NT2/D1 (cell line): Measurements from ENCODE around the gene MAPK10.

Experiments used
- DNase-seq: peaks from one replicate; pipeline ENCODE4 v3.0.0-alpha.2; 2011; ENCODE audit warnings: low read depth, low spot score
- H3K27me3 ChIP-seq: 2 replicates; pipeline ENCODE4 v1.6.0; 2011; ENCODE audit warnings: mild to moderate bottlenecking; ENCODE audit not compliant: insufficient read length, insufficient read depth
- H3K36me3 ChIP-seq: 2 replicates; pipeline ENCODE4 v1.6.1; 2011; ENCODE audit warnings: mild to moderate bottlenecking, low read length, mixed read lengths; ENCODE audit not compliant: insufficient read depth, insufficient read length
- H3K4me1 ChIP-seq: 2 replicates; pipeline ENCODE4 v1.5.1; 2011; ENCODE audit not compliant: insufficient read depth, insufficient read length
- H3K4me3 ChIP-seq: 2 replicates; pipeline ENCODE4 v1.5.1; 2011; ENCODE audit warnings: low read depth; ENCODE audit not compliant: insufficient read length
- H3K9ac ChIP-seq: 2 replicates; pipeline ENCODE4 v1.6.0; 2011; ENCODE audit warnings: low read depth; ENCODE audit not compliant: insufficient read length
- H3K9me3 ChIP-seq: 2 replicates; pipeline ENCODE4 v1.5.1; 2011; ENCODE audit warnings: mild to moderate bottlenecking, low read length; ENCODE audit not compliant: insufficient read depth
- SUZ12 ChIP-seq: IDR thresholded peaks from 2 replicates; pipeline ENCODE4 v1.6.1; 2011; ENCODE audit not compliant: insufficient read length, insufficient read depth; ENCODE audit errors: extremely low read depth
- YY1 ChIP-seq: IDR thresholded peaks from 2 replicates; pipeline ENCODE4 v1.6.1; 2011; ENCODE audit not compliant: insufficient read length, insufficient read depth
- ZNF274 ChIP-seq: IDR thresholded peaks from 2 replicates; pipeline ENCODE4 v1.6.1; 2011; ENCODE audit warnings: mild to moderate bottlenecking, low read depth, low read length

The MAPK10 gene

DNA sequence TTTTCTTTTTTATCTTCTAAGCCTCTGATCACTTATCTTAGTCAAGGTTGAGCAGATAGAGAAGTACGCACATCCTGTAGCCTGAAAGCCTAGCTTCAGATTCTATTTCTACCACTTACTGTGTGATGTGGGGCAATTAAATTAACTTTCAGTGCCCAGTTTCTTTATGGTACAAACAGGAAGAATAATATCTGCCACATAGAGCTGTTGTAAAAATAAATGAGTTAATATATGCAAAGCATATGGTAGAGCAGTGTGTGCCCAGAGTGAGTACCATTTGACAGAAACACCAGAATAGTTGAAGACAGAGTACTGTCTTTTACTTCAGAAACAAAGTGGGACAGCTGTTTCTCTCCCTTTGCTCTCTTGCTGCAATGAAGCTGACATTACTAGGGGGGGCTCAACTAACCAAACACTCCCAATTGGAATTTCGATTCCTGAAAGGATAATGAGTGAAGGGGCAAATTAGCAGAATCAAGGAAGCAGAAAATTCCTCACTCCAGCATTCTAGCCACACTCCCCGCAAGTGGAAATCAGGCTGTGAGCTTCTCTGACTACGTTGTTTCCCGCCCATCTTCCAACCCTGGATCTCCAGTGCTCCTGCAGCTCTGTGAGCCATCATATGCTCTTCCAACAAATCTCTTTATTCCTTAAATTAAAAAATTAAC, 80.4 kb downstream of the MAPK10 start:
- H3K36me3 ChIP-seq, result no peaks in the 10 kb centered on the region
- no peaks in the 10 kb centered on the region for H3K4me1 ChIP-seq
- no peaks in the 10 kb centered on the region for H3K27me3 ChIP-seq
- H3K4me3 ChIP-seq, result no peak overlapping the region
- no peaks in the 10 kb centered on the region for H3K9me3 ChIP-seq
- TF ChIP-seq YY1 (no peak), SUZ12 (no peak), ZNF274 (no peak)
- no peak for DNase-seq
- no peak overlapping the region for H3K9ac ChIP-seq

GRCh38 chr4:86278126-86278525, 81.7 kb downstream of the MAPK10 start:
- TF ChIP-seq SUZ12 (no peak), ZNF274 (no peak), YY1 (no peak)
- Histone ChIP-seq H3K36me3 (no peaks in the 10 kb centered on the region), H3K4me1 (no peaks in the 10 kb centered on the region), H3K4me3 (no peak overlapping the region), H3K9ac (no peak overlapping the region), H3K27me3 (no peaks in the 10 kb centered on the region), H3K9me3 (no peaks in the 10 kb centered on the region)
- DNase-seq, result no peak

- Histone ChIP-seq H3K9ac (no peak overlapping the region), H3K36me3 (no peaks in the 10 kb centered on the region), H3K4me3 (no peak overlapping the region), H3K4me1 (no peaks in the 10 kb centered on the region), H3K27me3 (no peaks in the 10 kb centered on the region), H3K9me3 (no peaks in the 10 kb centered on the region)
- no peak for DNase-seq
- TF ChIP-seq SUZ12 (no peak), ZNF274 (no peak), YY1 (no peak)
Measured at GRCh38 chr4:86274642-86275041, 85.2 kb downstream of the MAPK10 start.

GRCh38 chr4:86272669-86273068, 87.2 kb downstream of the MAPK10 start:
- Histone ChIP-seq H3K4me1 (no peaks in the 10 kb centered on the region), H3K9me3 (no peaks in the 10 kb centered on the region), H3K9ac (no peak overlapping the region), H3K4me3 (no peak overlapping the region), H3K36me3 (no peaks in the 10 kb centered on the region), H3K27me3 (no peaks in the 10 kb centered on the region)
- TF ChIP-seq YY1 (no peak), SUZ12 (no peak), ZNF274 (no peak)
- no peak for DNase-seq

DNA sequence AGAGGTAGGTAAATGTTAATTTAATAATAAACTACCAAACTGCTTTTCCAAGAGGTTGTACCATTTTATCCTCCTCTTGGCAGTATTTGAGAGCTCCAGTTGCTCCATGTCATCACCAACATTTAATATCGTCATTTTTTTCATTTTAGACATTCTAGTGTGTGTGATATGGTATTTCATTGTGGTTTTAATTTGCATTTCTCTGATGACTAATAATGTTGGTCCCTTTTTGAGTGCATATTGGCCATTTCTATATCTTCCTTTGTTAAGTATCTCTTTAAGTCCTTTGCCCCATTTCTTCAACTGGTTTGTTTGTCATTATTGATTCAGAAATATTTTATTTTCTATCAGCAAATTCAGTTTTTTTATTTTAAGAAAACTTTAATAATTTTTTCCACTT, 88.8 kb downstream of the MAPK10 start:
- no peak for DNase-seq
- Histone ChIP-seq H3K27me3 (no peaks in the 10 kb centered on the region), H3K4me3 (no peak overlapping the region), H3K9me3 (no peaks in the 10 kb centered on the region), H3K36me3 (no peaks in the 10 kb centered on the region), H3K9ac (no peak overlapping the region), H3K4me1 (no peaks in the 10 kb centered on the region)
- no peak for TF ChIP-seq SUZ12
- TF ChIP-seq ZNF274, result no peak
- TF ChIP-seq YY1, result no peak

GRCh38 chr4:86269354-86269753, 90.5 kb downstream of the MAPK10 start:
- Histone ChIP-seq H3K9ac (no peak overlapping the region), H3K36me3 (no peaks in the 10 kb centered on the region), H3K4me3 (no peak overlapping the region), H3K4me1 (no peaks in the 10 kb centered on the region), H3K27me3 (no peaks in the 10 kb centered on the region), H3K9me3 (no peaks in the 10 kb centered on the region)
- no peak for DNase-seq
- TF ChIP-seq SUZ12 (no peak), ZNF274 (no peak), YY1 (no peak)

- TF ChIP-seq SUZ12, result no peak
- TF ChIP-seq ZNF274, result no peak
- no peak for TF ChIP-seq YY1
- Histone ChIP-seq H3K4me3 (no peak overlapping the region), H3K27me3 (no peaks in the 10 kb centered on the region), H3K4me1 (no peaks in the 10 kb centered on the region), H3K9me3 (no peaks in the 10 kb centered on the region), H3K36me3 (no peaks in the 10 kb centered on the region), H3K9ac (no peak overlapping the region)
- no peak for DNase-seq
Measured at GRCh38 chr4:86264241-86264640, 95.6 kb downstream of the MAPK10 start.

DNA sequence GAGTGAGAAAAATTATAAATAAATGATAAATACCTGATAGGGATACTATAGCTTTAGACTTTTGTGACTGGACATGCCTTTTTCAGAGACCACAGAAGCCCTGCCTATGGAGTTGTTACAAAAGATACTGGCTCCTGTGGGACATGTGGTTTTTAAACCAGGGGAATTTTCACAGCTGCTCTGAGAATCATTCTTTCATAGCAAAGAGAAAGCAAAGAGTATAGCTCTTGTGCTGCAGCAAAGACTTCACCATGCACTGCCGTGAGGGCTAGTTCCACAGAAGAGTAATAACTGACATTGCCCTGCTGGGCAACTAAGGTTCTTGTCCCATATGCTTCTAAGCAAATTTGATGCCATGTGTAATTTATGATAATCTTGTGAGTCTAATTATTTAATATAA, 98.2 kb downstream of the MAPK10 start:
- no peaks in the 10 kb centered on the region for H3K9me3 ChIP-seq
- H3K27me3 ChIP-seq, result no peaks in the 10 kb centered on the region
- H3K4me1 ChIP-seq, result no peaks in the 10 kb centered on the region
- no peak overlapping the region for H3K9ac ChIP-seq
- TF ChIP-seq ZNF274, result no peak
- H3K4me3 ChIP-seq, result no peak overlapping the region
- no peaks in the 10 kb centered on the region for H3K36me3 ChIP-seq
- DNase-seq, result no peak
